IPS DF 6.9 (cell line): ENCODE results near the gene FKBP14.

Experiments used
- DNase-seq: peaks from one replicate; pipeline ENCODE4 v3.0.0-alpha.2; 2013; ENCODE audit warnings: low read depth, low spot score
- H3K27ac ChIP-seq: one replicate; pipeline ENCODE4 v1.5.1; 2013; ENCODE audit warnings: low read length, control low read depth
- H3K27me3 ChIP-seq: 2 replicates; pipeline ENCODE4 v1.6.1; 2013; ENCODE audit warnings: mild to moderate bottlenecking, low read length; ENCODE audit not compliant: control insufficient read depth, insufficient read depth
- H3K36me3 ChIP-seq: 2 replicates; pipeline ENCODE4 v1.6.1; 2013; ENCODE audit warnings: low read length; ENCODE audit not compliant: control insufficient read depth, insufficient read depth
- H3K4me1 ChIP-seq: 2 replicates; pipeline ENCODE4 v1.6.1; 2013; ENCODE audit warnings: low read length; ENCODE audit not compliant: control insufficient read depth, insufficient read depth
- H3K4me3 ChIP-seq: 2 replicates; pipeline ENCODE4 v1.5.1; 2013; ENCODE audit warnings: mild to moderate bottlenecking, low read length
- H3K9me3 ChIP-seq: 2 replicates; pipeline ENCODE4 v1.6.1; 2013; ENCODE audit warnings: low read length, inconsistent platforms; ENCODE audit not compliant: control insufficient read depth, insufficient read depth
- WGBS: extraction: QIAGEN DNeasy Blood & Tissue Kit; methylation state at CpG from one replicate; pipeline ENCODE4 v1.1.7; 2013; ENCODE audit warnings: mixed read lengths, missing lambda C conversion rate; ENCODE audit not compliant: insufficient read length, insufficient coverage; 5-methylcytosine and 5-hydroxymethylcytosine counted together

FKBP14 gene

GRCh38 chr7:29976673-29977415, 49.7 kb downstream of the FKBP14 start:
- H3K9me3 ChIP-seq, result no peaks in the 10 kb centered on the region
- no peaks in the 10 kb centered on the region for H3K27me3 ChIP-seq
- no peak overlapping the region for H3K4me3 ChIP-seq
- H3K36me3 ChIP-seq, result no peaks in the 10 kb centered on the region
- no peak for DNase-seq
- no peak overlapping the region for H3K27ac ChIP-seq
- H3K4me1 ChIP-seq, result no peaks in the 10 kb centered on the region
- WGBS, result no CpG with 5 or more reads among the region's 6 CpGs

GRCh38 chr7:29976266-29976665, 50.2 kb downstream of the FKBP14 start:
- Histone ChIP-seq H3K4me3 (no peak overlapping the region), H3K9me3 (no peaks in the 10 kb centered on the region), H3K27ac (no peak overlapping the region), H3K27me3 (no peaks in the 10 kb centered on the region), H3K4me1 (no peaks in the 10 kb centered on the region), H3K36me3 (no peaks in the 10 kb centered on the region)
- no CpG with 5 or more reads among the region's 4 CpGs for WGBS
- no peak for DNase-seq

- no peaks in the 10 kb centered on the region for H3K27me3 ChIP-seq
- no peak overlapping the region for H3K27ac ChIP-seq
- no CpG with 5 or more reads among the region's 1 CpG for WGBS
- no peaks in the 10 kb centered on the region for H3K4me1 ChIP-seq
- H3K36me3 ChIP-seq, result no peaks in the 10 kb centered on the region
- no peaks in the 10 kb centered on the region for H3K9me3 ChIP-seq
- DNase-seq, result no peak
- H3K4me3 ChIP-seq, result no peak overlapping the region
Observed at GRCh38 chr7:29975561-29975960, 50.9 kb downstream of the FKBP14 start.

- WGBS, result no CpG with 5 or more reads among the region's 3 CpGs
- Histone ChIP-seq H3K4me1 (no peaks in the 10 kb centered on the region), H3K27me3 (no peaks in the 10 kb centered on the region), H3K9me3 (no peaks in the 10 kb centered on the region), H3K36me3 (no peaks in the 10 kb centered on the region), H3K4me3 (no peak overlapping the region), H3K27ac (no peak overlapping the region)
- no peak for DNase-seq
Observed at GRCh38 chr7:29974286-29974685, 52.2 kb downstream of the FKBP14 start.

- no peak for DNase-seq
Observed at GRCh38 chr7:29972315-29972669, 54.2 kb downstream of the FKBP14 start.

GRCh38 chr7:29971566-29972314, 54.8 kb downstream of the FKBP14 start:
- no peak for DNase-seq
- no peaks in the 10 kb centered on the region for H3K9me3 ChIP-seq
- no peaks in the 10 kb centered on the region for H3K4me1 ChIP-seq
- H3K4me3 ChIP-seq, result no peak overlapping the region
- H3K27me3 ChIP-seq, result no peaks in the 10 kb centered on the region
- H3K36me3 ChIP-seq, result peaks cover 3% of the 10 kb centered on the region; the same call in 1 of the 2 replicates
- WGBS, result no CpG with 5 or more reads among the region's 5 CpGs
- H3K27ac ChIP-seq, result no peak overlapping the region

More at GRCh38 chr7:29972315-29972669, 54.2 kb downstream of the FKBP14 start:
- no peaks in the 10 kb centered on the region for H3K27me3 ChIP-seq
- H3K9me3 ChIP-seq, result no peaks in the 10 kb centered on the region
- peaks cover 3% of the 10 kb centered on the region; the same call in 1 of the 2 replicates for H3K36me3 ChIP-seq
- H3K27ac ChIP-seq, result no peak overlapping the region
- H3K4me3 ChIP-seq, result no peak overlapping the region
- no CpG with 5 or more reads among the region's 1 CpG for WGBS
- no peaks in the 10 kb centered on the region for H3K4me1 ChIP-seq

GRCh38 chr7:29970158-29970557, 56.3 kb downstream of the FKBP14 start:
- WGBS, result no CpG with 5 or more reads among the region's 1 CpG
- H3K4me3 ChIP-seq, result no peak overlapping the region
- no peaks in the 10 kb centered on the region for H3K27me3 ChIP-seq
- peaks cover 6% of the 10 kb centered on the region; the same call in 1 of the 2 replicates for H3K36me3 ChIP-seq
- DNase-seq, result no peak
- H3K4me1 ChIP-seq, result no peaks in the 10 kb centered on the region
- no peaks in the 10 kb centered on the region for H3K9me3 ChIP-seq
- H3K27ac ChIP-seq, result no peak overlapping the region

GRCh38 chr7:29969738-29970137, 56.8 kb downstream of the FKBP14 start:
- Histone ChIP-seq H3K36me3 (peaks cover 6% of the 10 kb centered on the region; the same call in 1 of the 2 replicates), H3K27me3 (no peaks in the 10 kb centered on the region), H3K27ac (no peak overlapping the region), H3K9me3 (no peaks in the 10 kb centered on the region), H3K4me1 (no peaks in the 10 kb centered on the region), H3K4me3 (no peak overlapping the region)
- DNase-seq, result no peak
- no CpG with 5 or more reads among the region's 2 CpGs for WGBS

GRCh38 chr7:29968683-29969395, 57.7 kb downstream of the FKBP14 start:
- no peak for DNase-seq
- H3K9me3 ChIP-seq, result no peaks in the 10 kb centered on the region
- peaks cover 6% of the 10 kb centered on the region; the same call in 1 of the 2 replicates for H3K36me3 ChIP-seq
- H3K27me3 ChIP-seq, result no peaks in the 10 kb centered on the region
- no peak overlapping the region for H3K27ac ChIP-seq
- H3K4me1 ChIP-seq, result no peaks in the 10 kb centered on the region
- whole genome bisulfite sequencing, result no CpG with 5 or more reads among the region's 12 CpGs
- H3K4me3 ChIP-seq, result no peak overlapping the region

- WGBS, result no CpG with 5 or more reads among the region's 3 CpGs
- DNase-seq, result no peak
- peaks cover 6% of the 10 kb centered on the region; the same call in 1 of the 2 replicates for H3K36me3 ChIP-seq
- no peak overlapping the region for H3K4me3 ChIP-seq
- no peaks in the 10 kb centered on the region for H3K4me1 ChIP-seq
- H3K27ac ChIP-seq, result no peak overlapping the region
- H3K27me3 ChIP-seq, result no peaks in the 10 kb centered on the region
- no peaks in the 10 kb centered on the region for H3K9me3 ChIP-seq
Observed at GRCh38 chr7:29965030-29965429, 61.5 kb downstream of the FKBP14 start.
